Gastrocnemius medialis (tissue), 4 donors: ENCODE results near the gene ICOSLG.
"Not testable (repeated sequence)": the region's sequence is repeated elsewhere in the genome, so short reads cannot be mapped to it uniquely, and the experiment has no call there.

Experiments used
- CTCF ChIP-seq, 5 experiments: fragments of 450-650 bp in 3 of 5; fragments of 200-600 bp in 2 of 5; sonication (generic) in 2 of 5; IDR thresholded peaks in 4 of 5; conservative IDR thresholded peaks in 1 of 5; 1 replicate in 4 of 5; 2 replicates in 1 of 5; pipeline ENCODE4 v1.5.1; 2016 to 2019; ENCODE audit warnings: antibody characterized with exemption in 5 of 5, mild to moderate bottlenecking in 3 of 5, moderate library complexity in 3 of 5
- POLR2A ChIP-seq, 2 donors: fragments of 450-650 bp; IDR thresholded peaks; one replicate each; pipeline ENCODE4 v1.6.1; 2017; ENCODE audit warnings: antibody characterized with exemption in 2 of 2, mild to moderate bottlenecking in 2 of 2, moderate library complexity in 2 of 2

GRCh38 chr21:44220674-44221073, 20.1 kb downstream of the ICOSLG start:
- TF ChIP-seq CTCF (IDR thresholded peaks at IDR 0.05 in 4 of 5, conservative IDR thresholded peaks at IDR 0.05 in 1 of 5); POLR2A (IDR thresholded peaks at IDR 0.05): not testable (repeated sequence)
